K562 (cell line): Measurements from ENCODE around the gene ZER1. TPM values are rescaled to one million over a fixed set of nuclear protein-coding genes. Genes with fewer than 3 reads are reported as not detected.

Experiments used
- BHLHE40 ChIP-seq: IDR thresholded peaks from 2 replicates; pipeline ENCODE4 v1.6.1; 2011; ENCODE audit warnings: low read length, improper control_type of control experiment
- CEBPB ChIP-seq: fragments of 450-650 bp; IDR thresholded peaks from 2 replicates; pipeline ENCODE4 v1.6.1; 2016; ENCODE audit warnings: missing genetic modification characterization, missing compliant biosample characterization
- CHD4 ChIP-seq: fragments of 200-600 bp; sonication (generic); IDR thresholded peaks from 3 replicates; pipeline ENCODE4 v1.6.1; 2012; ENCODE audit warnings: low read depth, mild to moderate bottlenecking, mixed read lengths, low read length, inconsistent platforms; ENCODE audit not compliant: insufficient read depth, insufficient replicate concordance, poor library complexity, severe bottlenecking
- ELF2 ChIP-seq: fragments of 250-450 bp; sonication (Bioruptor Pico); IDR thresholded peaks from 2 replicates; pipeline ENCODE4 v1.5.0; 2021; ENCODE audit warnings: mild to moderate bottlenecking
- HCFC1 ChIP-seq: IDR thresholded peaks from 2 replicates; pipeline ENCODE4 v1.6.1; 2012; ENCODE audit warnings: low read depth, low read length, improper control_type of control experiment
- KLF10 ChIP-seq: fragments of 250-450 bp; sonication (Bioruptor Pico); IDR thresholded peaks from 2 replicates; pipeline ENCODE4 v1.6.1; 2021; ENCODE audit warnings: matching md5 sums
- KLF13 ChIP-seq: fragments of 450-650 bp; IDR thresholded peaks from 2 replicates; pipeline ENCODE4 v1.6.1; 2016; ENCODE audit warnings: missing genetic modification characterization, low read depth, mild to moderate bottlenecking, missing compliant biosample characterization, moderate library complexity, borderline replicate concordance
- MTA1 ChIP-seq: fragments of 450-650 bp; IDR thresholded peaks from 2 replicates; pipeline ENCODE4 v1.6.1; 2017; ENCODE audit warnings: borderline replicate concordance
- PCBP2 ChIP-seq: fragments of 200-400 bp; formaldehyde crosslinking; IDR thresholded peaks from 2 replicates; pipeline ENCODE4 v1.6.1; 2018; ENCODE audit warnings: low read length, low read depth, mild to moderate bottlenecking, moderate library complexity; ENCODE audit not compliant: poor library complexity, severe bottlenecking
- RAD51 ChIP-seq: fragments of 450-650 bp; IDR thresholded peaks from 2 replicates; pipeline ENCODE4 v1.7.1; 2016; ENCODE audit warnings: low read depth, mild to moderate bottlenecking, borderline replicate concordance
- RBM22 ChIP-seq: fragments of 200-400 bp; formaldehyde crosslinking; IDR thresholded peaks from 2 replicates; pipeline ENCODE4 v1.6.1; 2018; ENCODE audit warnings: low read length, low read depth; ENCODE audit not compliant: poor library complexity, severe bottlenecking
- SREBF2 ChIP-seq: sonication (generic); formaldehyde crosslinking; IDR thresholded peaks from 2 replicates; pipeline ENCODE4 v1.4.0; 2020; ENCODE audit warnings: mild to moderate bottlenecking, missing genetic modification reagents
- STAT6 ChIP-seq: sonication (generic); formaldehyde crosslinking; IDR thresholded peaks from 2 replicates; pipeline ENCODE4 v1.8.1; 2023; ENCODE audit warnings: mild to moderate bottlenecking, missing genetic modification reagents
- TAF1 ChIP-seq: IDR thresholded peaks from 2 replicates; pipeline ENCODE4 v1.6.1; 2011; ENCODE audit warnings: mild to moderate bottlenecking, low read length, moderate library complexity; ENCODE audit not compliant: insufficient read depth, control insufficient read depth, severe bottlenecking; ENCODE audit errors: extremely low read depth
- TCF15 ChIP-seq: fragments of 250-450 bp; sonication (Bioruptor Pico); IDR thresholded peaks from 2 replicates; pipeline ENCODE4 v1.8.0; 2022; ENCODE audit warnings: moderate library complexity, mild to moderate bottlenecking, inconsistent platforms
- TGIF2 ChIP-seq: sonication (generic); formaldehyde crosslinking; IDR thresholded peaks from 2 replicates; pipeline ENCODE4 v1.8.1; 2022; ENCODE audit warnings: mild to moderate bottlenecking, missing genetic modification reagents, moderate library complexity
- ZNF57 ChIP-seq: fragments of 450-650 bp; formaldehyde crosslinking; IDR thresholded peaks from 2 replicates; pipeline ENCODE4 v1.4.0; 2020; ENCODE audit warnings: mild to moderate bottlenecking, moderate library complexity
- ZNF586 ChIP-seq: fragments of 450-650 bp; formaldehyde crosslinking; conservative IDR thresholded peaks from 2 replicates; pipeline ENCODE4 v1.4.0; 2020; ENCODE audit warnings: mild to moderate bottlenecking, moderate library complexity
- ZNF609 ChIP-seq: sonication (generic); formaldehyde crosslinking; IDR thresholded peaks from 2 replicates; pipeline ENCODE4 v1.8.1; 2023; ENCODE audit warnings: missing genetic modification reagents, mild to moderate bottlenecking, borderline replicate concordance
- polyA plus RNA-seq, 8 experiments: library from polyadenylated mRNA; depleted of rRNA in 4 of 8; stranded (reverse) in 5 of 8; unstranded in 3 of 8; fragments of >200 nt; fragmentation: Nextera tagmentation in 2 of 8; fragmentation: Illumina TruSeq in 1 of 8; extraction: Ambion mirVana in 2 of 8; extraction: Trizol in 1 of 8; gene quantifications; 2 replicates each; pipeline versions ENCODE4 v1.2.1 to v1.2.3, GENCODE V29; 2011 to 2014; ENCODE audit warnings: inconsistent platforms in 1 of 8, missing spikeins in 1 of 8
- total RNA-seq, 7 experiments: library from RNA; depleted of rRNA in 6 of 7; stranded (reverse); fragments of >200 nt in 6 of 7; fragmentation: Illumina TruSeq in 2 of 7; extraction: Trizol in 2 of 7; gene quantifications; 2 replicates each; pipeline versions ENCODE4 v1.2.1 to v1.2.3, GENCODE V29; 2011 to 2021; ENCODE audit warnings: low replicate concordance in 1 of 7

ZER1 gene
- total and polyA plus RNA-seq, 9 of the 15 experiments (the other 6 are each of a cell fraction or from before 2014, with no cell fraction given): 0.07 to 10.7 (median 6.2) TPM

- TF ChIP-seq TCF15 (peak; percentile 90), TGIF2 (no peak), HCFC1 (no peak; the same call in 1 of the 2 replicates), PCBP2 (no peak), SREBF2 (CRISPR knock-in tag) (peak; percentile 91; the same call in 1 of the 2 replicates), CHD4 (peak; percentile 75), ZNF57 (CRISPR knock-in tag) (peak; percentile 78; the same call in 1 of the 2 replicates), BHLHE40 (peak; percentile 78), TAF1 (peak; percentile 93), ELF2 (CRISPR knock-in tag) (peak; percentile 77), KLF10 (CRISPR knock-in tag) (no peak), KLF13 (tag) (peak; percentile 73), ZNF609 (CRISPR knock-in tag) (peak; percentile 75; the same call in 1 of the 2 replicates), MTA1 (peak; percentile 61; the same call in 1 of the 2 replicates), RBM22 (no peak), RAD51 (peak; percentile 87), STAT6 (CRISPR knock-in tag) (peak; percentile 72; the same call in 1 of the 2 replicates), ZNF586 (CRISPR knock-in tag) (0 out of 2 replicates have a peak, but pooled peaks have one; percentile 21), CEBPB (tag) (peak; percentile 88)
Observed at GRCh38 chr9:128688501-128689292, 83.0 kb downstream of the ZER1 start, which contains the start of gene SET (continued).
